ENCODE data around the gene MINAR1. TPM values are rescaled to one million over a fixed set of nuclear protein-coding genes. Genes with fewer than 3 reads are reported as not detected.

MINAR1 gene
- total RNA-seq, 1 donor from 2014 or later = 1.5 TPM

- DNase-seq (ENCODE audit: low spot score) = no peak
- no peak overlapping the region for H3K4me3 Mint-ChIP-seq
- Histone ChIP-seq H3K4me1 (no peaks in the 10 kb centered on the region), H3K4me3 (no peak overlapping the region), H3K79me2 (ENCODE audit: low read depth) (no peaks in the 10 kb centered on the region), H2AFZ (replicated peaks) (no peak overlapping the region), H3K9me3 (ENCODE audit: low read depth) (no peaks in the 10 kb centered on the region), H3K27me3 (no peaks in the 10 kb centered on the region), H3K4me2 (no peak overlapping the region), H3K27ac (no peak overlapping the region), H3F3A (ENCODE audit: low read depth) (no peaks in the 10 kb centered on the region), H4K20me1 (ENCODE audit: low read depth) (no peaks in the 10 kb centered on the region), H3K36me3 (no peaks in the 10 kb centered on the region), H3K9ac (no peak overlapping the region)
- H3K27ac Mint-ChIP-seq = no peak overlapping the region
- no peaks in the 10 kb centered on the region for H3K9me3 Mint-ChIP-seq
- TF ChIP-seq EZH2phosphoT487 (IDR thresholded peaks at IDR 0.05) = no peak
- no peak for TF ChIP-seq EZH2 (IDR thresholded peaks at IDR 0.05)
- no peak for TF ChIP-seq CTCF (IDR thresholded peaks at IDR 0.05)
- no peaks in the 10 kb centered on the region for H3K4me1 Mint-ChIP-seq
- no peaks in the 10 kb centered on the region for H3K36me3 Mint-ChIP-seq
- H3K27me3 Mint-ChIP-seq (ENCODE audit: insufficient read depth, low read depth) = peaks cover 2% of the 10 kb centered on the region
Measured at GRCh38 chr15:79455361-79455760, 23.2 kb downstream of the MINAR1 start.

GRCh38 chr15:79455943-79456342, 23.8 kb downstream of the MINAR1 start:
- Mint-ChIP-seq H3K4me1 (no peaks in the 10 kb centered on the region), H3K27ac (no peak overlapping the region), H3K36me3 (no peaks in the 10 kb centered on the region), H3K27me3 (ENCODE audit: insufficient read depth, low read depth) (peaks cover 2% of the 10 kb centered on the region), H3K4me3 (no peak overlapping the region), H3K9me3 (no peaks in the 10 kb centered on the region)
- H3K27me3 ChIP-seq = no peaks in the 10 kb centered on the region
- H3K4me2 ChIP-seq = no peak overlapping the region
- no peak overlapping the region for H3K9ac ChIP-seq
- no peak overlapping the region for H2AFZ ChIP-seq (replicated peaks)
- no peak overlapping the region for H3K4me3 ChIP-seq
- H4K20me1 ChIP-seq (ENCODE audit: low read depth) = no peaks in the 10 kb centered on the region
- H3K4me1 ChIP-seq = no peaks in the 10 kb centered on the region
- DNase-seq (ENCODE audit: low spot score) = no peak
- H3K27ac ChIP-seq = no peak overlapping the region
- H3K9me3 ChIP-seq (ENCODE audit: low read depth) = no peaks in the 10 kb centered on the region
- H3K79me2 ChIP-seq (ENCODE audit: low read depth) = no peaks in the 10 kb centered on the region
- H3F3A ChIP-seq (ENCODE audit: low read depth) = no peaks in the 10 kb centered on the region
- no peak for TF ChIP-seq EZH2phosphoT487 (IDR thresholded peaks at IDR 0.05)
- TF ChIP-seq EZH2 (IDR thresholded peaks at IDR 0.05) = no peak
- TF ChIP-seq CTCF (IDR thresholded peaks at IDR 0.05) = no peak
- no peaks in the 10 kb centered on the region for H3K36me3 ChIP-seq

- no peak overlapping the region for H3K27ac Mint-ChIP-seq
- Histone ChIP-seq H3K79me2 (ENCODE audit: low read depth) (no peaks in the 10 kb centered on the region), H4K20me1 (ENCODE audit: low read depth) (no peaks in the 10 kb centered on the region), H3K36me3 (no peaks in the 10 kb centered on the region), H3K27ac (no peak overlapping the region), H3K4me2 (no peak overlapping the region), H3K27me3 (no peaks in the 10 kb centered on the region), H3K9me3 (ENCODE audit: low read depth) (no peaks in the 10 kb centered on the region), H3F3A (ENCODE audit: low read depth) (no peaks in the 10 kb centered on the region), H3K9ac (no peak overlapping the region), H2AFZ (replicated peaks) (no peak overlapping the region), H3K4me1 (no peaks in the 10 kb centered on the region), H3K4me3 (no peak overlapping the region)
- no peak overlapping the region for H3K4me3 Mint-ChIP-seq
- no peaks in the 10 kb centered on the region for H3K4me1 Mint-ChIP-seq
- no peaks in the 10 kb centered on the region for H3K36me3 Mint-ChIP-seq
- no peak for DNase-seq (ENCODE audit: low spot score)
- TF ChIP-seq EZH2phosphoT487 (IDR thresholded peaks at IDR 0.05) = no peak
- no peak for TF ChIP-seq CTCF (IDR thresholded peaks at IDR 0.05)
- no peak for TF ChIP-seq EZH2 (IDR thresholded peaks at IDR 0.05)
- no peaks in the 10 kb centered on the region for H3K9me3 Mint-ChIP-seq
- H3K27me3 Mint-ChIP-seq (ENCODE audit: insufficient read depth, low read depth) = peaks cover 2% of the 10 kb centered on the region
Measured at GRCh38 chr15:79458491-79458890, 26.4 kb downstream of the MINAR1 start.
